Hematopoietic multipotent progenitor cell treated with erythropoietin and hydrocortisone succinate and interleukin-3 and kit ligand, for 4 days (in vitro differentiated cells): ENCODE data around the gene IFNL1.
A peak's percentile ranks its signal among the peaks of the same experiment; 100 is the strongest.
"Not testable (repeated sequence)": the region's sequence is repeated elsewhere in the genome, so short reads cannot be mapped to it uniquely, and the experiment has no call there.

Source experiments
- DNase-seq: peaks from one replicate; pipeline ENCODE4 v3.0.0-alpha.2; 2015

The IFNL1 gene

DNA sequence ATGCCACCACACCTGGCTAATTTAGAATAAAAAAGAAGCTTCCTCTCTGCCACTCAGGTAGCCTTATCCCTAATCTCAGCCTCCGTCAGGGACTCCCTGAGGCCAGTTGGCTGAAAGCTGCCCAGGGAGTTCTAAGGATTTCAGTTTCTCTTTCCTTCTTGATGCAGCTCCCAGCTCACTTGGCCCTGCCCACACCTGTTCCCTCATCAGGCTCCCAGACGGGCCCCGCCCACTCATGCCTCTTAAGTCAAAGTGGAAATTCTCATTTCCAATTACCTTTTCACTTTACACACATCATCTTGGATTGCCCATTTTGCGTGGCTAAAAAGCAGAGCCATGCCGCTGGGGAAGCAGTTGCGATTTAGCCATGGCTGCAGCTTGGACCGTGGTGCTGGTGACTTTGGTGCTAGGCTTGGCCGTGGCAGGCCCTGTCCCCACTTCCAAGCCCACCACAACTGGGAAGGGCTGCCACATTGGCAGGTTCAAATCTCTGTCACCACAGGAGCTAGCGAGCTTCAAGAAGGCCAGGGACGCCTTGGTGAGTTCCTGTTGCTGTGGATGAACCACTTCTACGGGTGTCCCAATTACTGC, at the start of gene IFNL1:
TSS of gene IFNL1 (plus strand) at position 353 of the 591 bp plus-strand sequence. CDS start at position 368, 15 bp downstream.
- DNase-seq, result no peak

- DNase-seq, result peak; percentile 48
Measured at GRCh38 chr19:39246951-39247669, 49.1 kb upstream of the IFNL1 start.

- peak; percentile 55 for DNase-seq
Measured at GRCh38 chr19:39247701-39248664, 48.2 kb upstream of the IFNL1 start.

- DNase-seq, result peak; percentile 52
Measured at GRCh38 chr19:39248806-39249205, 47.4 kb upstream of the IFNL1 start, which contains the start of gene IFNL4. IFNL4 (minus strand) TSS chr19:39248856.

DNA sequence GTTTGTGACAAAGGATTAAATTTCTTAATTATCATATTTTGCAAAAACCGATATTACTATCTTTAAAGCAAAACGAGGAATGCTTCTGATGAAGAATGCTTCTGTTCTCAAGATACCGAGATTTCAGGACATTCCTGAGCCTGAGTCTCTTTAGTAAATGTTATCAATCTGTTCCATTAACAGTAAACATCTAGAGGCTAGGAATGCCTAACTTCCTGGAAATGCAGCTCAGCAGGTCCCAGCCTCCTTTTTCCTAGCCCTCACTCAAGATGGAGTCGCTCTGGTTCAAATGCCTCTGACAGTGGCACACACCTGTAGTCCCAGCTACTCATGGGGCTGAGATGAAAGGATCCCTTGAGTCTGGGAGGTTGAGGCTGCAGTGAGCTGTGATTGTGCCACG, 45.1 kb upstream of the IFNL1 start:
- DNase-seq, result no peak

DNA sequence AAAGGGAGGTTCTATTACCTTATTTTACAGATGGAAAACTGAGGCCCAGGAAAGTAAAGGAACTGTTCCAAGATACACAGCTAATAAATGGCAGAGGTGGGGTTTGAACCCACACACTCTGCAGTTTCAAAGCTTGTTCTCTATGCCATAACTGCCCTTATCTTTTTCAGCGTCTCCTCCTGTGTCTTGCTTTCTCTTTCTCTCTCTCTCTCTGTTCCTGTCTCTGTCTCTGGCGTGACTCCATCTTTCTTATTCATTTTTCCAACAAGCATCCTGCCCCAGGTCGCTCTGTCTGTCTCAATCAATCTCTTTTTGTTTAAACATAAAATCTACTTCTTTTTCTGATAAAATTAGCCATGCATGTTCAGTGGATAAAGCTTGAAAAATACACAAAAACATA, 44.4 kb upstream of the IFNL1 start:
- peak; percentile 59 for DNase-seq

DNA sequence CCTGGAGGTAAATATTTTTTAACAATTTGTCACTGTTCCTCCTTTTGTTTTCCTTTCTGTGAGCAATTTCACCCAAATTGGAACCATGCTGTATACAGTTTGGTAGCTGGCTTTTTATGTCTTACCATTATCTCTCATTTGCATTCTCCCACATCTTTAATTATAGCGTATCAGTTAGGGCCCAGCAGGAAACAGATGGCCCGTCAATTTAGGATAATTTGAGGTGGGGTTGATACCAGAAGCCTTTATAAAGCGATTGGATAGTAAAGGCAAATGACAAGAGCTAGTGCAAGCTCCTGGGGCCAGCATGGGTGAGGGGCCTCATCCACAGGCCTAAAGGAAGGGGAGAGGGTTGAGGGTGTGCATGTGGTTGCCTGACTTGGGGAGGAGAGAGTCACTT, 43.7 kb upstream of the IFNL1 start:
- DNase-seq, result peak; percentile 94

- DNase-seq, result no peak
Measured at GRCh38 chr19:39253374-39254149, 42.6 kb upstream of the IFNL1 start.

DNA sequence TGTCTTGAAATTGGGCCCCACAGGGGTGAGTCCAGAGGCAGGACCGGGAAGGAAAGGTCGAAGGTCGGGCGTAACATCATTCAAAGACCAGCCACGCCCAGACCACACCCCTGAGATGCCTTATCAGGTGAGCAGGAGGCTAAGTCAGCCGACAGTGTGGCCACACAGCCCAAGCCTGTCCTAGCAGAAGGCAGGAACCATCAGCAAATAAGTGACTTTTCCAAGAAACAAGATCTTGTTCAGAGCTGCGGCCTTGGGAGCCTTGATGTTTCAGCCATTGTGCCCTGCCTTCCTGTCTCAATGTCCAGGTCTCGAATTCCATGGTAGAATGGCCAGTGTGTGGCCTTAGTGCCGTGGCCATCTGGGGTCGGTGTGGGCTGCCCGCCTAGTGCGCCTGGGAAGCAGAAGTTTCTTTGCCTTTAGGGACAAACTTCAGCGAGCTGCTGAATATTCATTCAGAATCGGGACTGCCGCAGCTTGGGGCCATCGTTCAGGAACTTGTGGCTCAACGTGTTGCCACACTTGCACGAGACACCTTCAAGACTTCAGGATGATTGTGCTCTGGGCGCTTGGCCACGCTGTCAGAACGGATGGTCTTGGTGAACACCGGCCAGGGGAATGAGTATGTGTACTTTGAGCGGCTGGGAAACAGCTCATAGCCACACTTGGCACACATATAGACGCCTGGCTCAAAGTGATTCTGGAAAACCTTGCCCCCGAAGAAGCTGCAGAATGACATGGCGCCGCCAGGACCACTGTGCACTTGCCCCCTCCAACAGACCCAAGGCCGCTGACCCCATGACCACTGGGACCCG, 41.5 kb upstream of the IFNL1 start:
- DNase-seq, result peak; percentile 58

DNA sequence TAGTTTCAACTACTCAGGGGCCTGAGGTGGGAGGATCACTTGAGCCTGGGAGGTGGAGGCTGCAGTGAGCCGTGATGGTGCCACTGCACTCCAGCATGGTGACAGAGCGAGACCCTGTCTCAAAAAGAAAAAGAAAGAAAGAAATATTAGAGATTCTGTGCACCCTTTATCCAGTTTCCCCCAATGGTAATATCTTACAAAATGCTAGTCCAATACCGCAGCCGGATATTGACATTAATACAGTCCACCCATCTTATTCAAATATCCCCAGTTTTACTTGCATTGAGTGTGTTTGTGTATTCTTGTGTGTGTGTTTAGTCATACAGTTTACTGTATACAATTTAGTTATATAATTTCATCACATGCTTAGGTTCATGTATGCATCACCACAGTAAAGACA, 39.0 kb upstream of the IFNL1 start:
- no peak for DNase-seq

- no peak for DNase-seq
Measured at GRCh38 chr19:39261704-39262103, 34.5 kb upstream of the IFNL1 start.

DNA sequence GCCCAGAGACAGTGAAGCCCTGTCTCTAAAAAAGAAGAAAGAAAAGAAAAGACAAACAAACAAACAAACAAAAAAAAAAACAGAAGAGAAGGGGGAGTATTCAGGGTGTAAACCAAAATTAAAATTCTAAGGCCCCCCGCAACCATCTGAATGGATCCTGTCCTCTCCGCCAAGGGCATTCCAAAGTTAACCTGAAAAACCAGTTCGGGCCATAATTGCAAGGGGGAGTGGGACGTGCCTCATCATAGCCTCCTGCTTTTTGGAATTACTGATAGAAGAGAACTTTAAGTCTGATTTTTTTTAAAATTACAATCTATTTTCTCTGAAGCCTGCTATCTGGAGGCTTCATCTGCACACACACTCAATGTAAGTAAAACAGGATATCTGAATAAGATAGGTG, 33.7 kb upstream of the IFNL1 start:
- no peak for DNase-seq

GRCh38 chr19:39263912-39264305, 32.3 kb upstream of the IFNL1 start:
- DNase-seq, result no peak

- peak; percentile 39 for DNase-seq
Measured at GRCh38 chr19:39264306-39265290, 31.6 kb upstream of the IFNL1 start.

- no peak for DNase-seq
Measured at GRCh38 chr19:39265321-39265916, 30.8 kb upstream of the IFNL1 start.

GRCh38 chr19:39268085-39268484, 28.1 kb upstream of the IFNL1 start, which contains the start of gene IFNL2:
IFNL2 (plus strand) TSS chr19:39268396; CDS start chr19:39268569, 173 bp downstream.
- DNase-seq, result not testable (repeated sequence)

DNA sequence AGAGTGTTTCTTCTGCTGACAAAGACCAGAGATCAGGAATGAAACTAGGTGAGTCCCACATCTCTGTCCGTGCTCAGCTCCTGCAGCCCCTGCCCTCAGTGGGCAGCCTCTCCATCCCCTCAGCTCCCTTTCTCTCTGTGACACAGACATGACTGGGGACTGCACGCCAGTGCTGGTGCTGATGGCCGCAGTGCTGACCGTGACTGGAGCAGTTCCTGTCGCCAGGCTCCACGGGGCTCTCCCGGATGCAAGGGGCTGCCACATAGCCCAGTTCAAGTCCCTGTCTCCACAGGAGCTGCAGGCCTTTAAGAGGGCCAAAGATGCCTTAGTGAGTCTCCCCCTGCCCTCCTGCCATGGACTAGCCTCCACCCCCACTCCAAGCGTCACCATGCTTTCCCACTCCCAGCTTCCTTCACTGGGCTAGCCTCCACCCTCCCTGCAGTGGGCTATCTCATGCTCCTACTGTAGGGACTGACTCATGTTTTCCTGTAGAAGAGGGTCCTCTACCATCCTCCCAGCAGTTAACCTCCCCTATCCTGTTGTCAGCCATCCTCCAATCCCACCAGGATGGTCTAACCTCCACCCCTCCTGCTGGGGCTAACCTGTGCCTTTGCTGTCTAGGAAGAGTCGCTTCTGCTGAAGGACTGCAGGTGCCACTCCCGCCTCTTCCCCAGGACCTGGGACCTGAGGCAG, 27.5 kb upstream of the IFNL1 start:
- not testable (repeated sequence) for DNase-seq

GRCh38 chr19:39269369-39269768, 26.8 kb upstream of the IFNL1 start:
- DNase-seq, result not testable (repeated sequence)
